LNCaP clone FGC (cell line): ENCODE measurements around the gene GPC5.

Source experiments
- DNase-seq: peaks from one replicate; pipeline ENCODE4 v3.0.0-alpha.2; 2011; ENCODE audit warnings: low read depth
- H3K4me3 ChIP-seq: 2 replicates; pipeline ENCODE4 v1.5.1; 2011; ENCODE audit warnings: mild to moderate bottlenecking, low read depth, low read length, control low read depth
- TF ChIP-seq, protein P1 (sequence below): IDR thresholded peaks from 2 replicates; pipeline ENCODE4 v1.5.1; 2012; ENCODE audit warnings: mild to moderate bottlenecking; ENCODE audit not compliant: control insufficient read depth, insufficient read depth; ENCODE audit errors: extremely low read depth

GPC5 gene

GRCh38 chr13:91946498-91947070 is 548.2 kb downstream of the GPC5 start:
- no peak for DNase-seq
- H3K4me3 ChIP-seq = no peak overlapping the region
- TF ChIP-seq, protein P1, sequence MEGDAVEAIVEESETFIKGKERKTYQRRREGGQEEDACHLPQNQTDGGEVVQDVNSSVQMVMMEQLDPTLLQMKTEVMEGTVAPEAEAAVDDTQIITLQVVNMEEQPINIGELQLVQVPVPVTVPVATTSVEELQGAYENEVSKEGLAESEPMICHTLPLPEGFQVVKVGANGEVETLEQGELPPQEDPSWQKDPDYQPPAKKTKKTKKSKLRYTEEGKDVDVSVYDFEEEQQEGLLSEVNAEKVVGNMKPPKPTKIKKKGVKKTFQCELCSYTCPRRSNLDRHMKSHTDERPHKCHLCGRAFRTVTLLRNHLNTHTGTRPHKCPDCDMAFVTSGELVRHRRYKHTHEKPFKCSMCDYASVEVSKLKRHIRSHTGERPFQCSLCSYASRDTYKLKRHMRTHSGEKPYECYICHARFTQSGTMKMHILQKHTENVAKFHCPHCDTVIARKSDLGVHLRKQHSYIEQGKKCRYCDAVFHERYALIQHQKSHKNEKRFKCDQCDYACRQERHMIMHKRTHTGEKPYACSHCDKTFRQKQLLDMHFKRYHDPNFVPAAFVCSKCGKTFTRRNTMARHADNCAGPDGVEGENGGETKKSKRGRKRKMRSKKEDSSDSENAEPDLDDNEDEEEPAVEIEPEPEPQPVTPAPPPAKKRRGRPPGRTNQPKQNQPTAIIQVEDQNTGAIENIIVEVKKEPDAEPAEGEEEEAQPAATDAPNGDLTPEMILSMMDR = peak; percentile 64

- no peak overlapping the region for H3K4me3 ChIP-seq
- DNase-seq = no peak
- TF ChIP-seq, protein P1 = no peak
Measured at GRCh38 chr13:91948736-91949135, 550.3 kb downstream of the GPC5 start.

DNA sequence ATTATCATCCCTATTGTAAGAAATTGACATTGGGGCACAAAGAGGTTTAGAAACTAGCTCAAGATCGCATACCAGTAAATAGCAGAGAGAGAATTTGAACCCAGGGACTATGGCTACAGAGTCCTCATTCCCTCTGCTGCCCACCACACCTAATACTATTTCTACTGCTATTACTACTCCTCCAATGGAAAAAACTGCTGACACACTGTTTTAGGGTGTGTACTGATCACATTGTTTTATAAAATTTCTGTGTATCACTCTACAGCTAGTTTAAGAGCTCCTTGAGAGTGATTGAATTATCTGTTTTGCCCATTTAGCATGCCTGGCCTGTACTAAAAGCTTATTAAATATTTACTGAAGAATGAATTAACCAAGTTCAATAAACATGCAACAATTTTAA is 552.4 kb downstream of the GPC5 start:
- no peak for DNase-seq
- no peak overlapping the region for H3K4me3 ChIP-seq
- TF ChIP-seq, protein P1 = no peak

DNA sequence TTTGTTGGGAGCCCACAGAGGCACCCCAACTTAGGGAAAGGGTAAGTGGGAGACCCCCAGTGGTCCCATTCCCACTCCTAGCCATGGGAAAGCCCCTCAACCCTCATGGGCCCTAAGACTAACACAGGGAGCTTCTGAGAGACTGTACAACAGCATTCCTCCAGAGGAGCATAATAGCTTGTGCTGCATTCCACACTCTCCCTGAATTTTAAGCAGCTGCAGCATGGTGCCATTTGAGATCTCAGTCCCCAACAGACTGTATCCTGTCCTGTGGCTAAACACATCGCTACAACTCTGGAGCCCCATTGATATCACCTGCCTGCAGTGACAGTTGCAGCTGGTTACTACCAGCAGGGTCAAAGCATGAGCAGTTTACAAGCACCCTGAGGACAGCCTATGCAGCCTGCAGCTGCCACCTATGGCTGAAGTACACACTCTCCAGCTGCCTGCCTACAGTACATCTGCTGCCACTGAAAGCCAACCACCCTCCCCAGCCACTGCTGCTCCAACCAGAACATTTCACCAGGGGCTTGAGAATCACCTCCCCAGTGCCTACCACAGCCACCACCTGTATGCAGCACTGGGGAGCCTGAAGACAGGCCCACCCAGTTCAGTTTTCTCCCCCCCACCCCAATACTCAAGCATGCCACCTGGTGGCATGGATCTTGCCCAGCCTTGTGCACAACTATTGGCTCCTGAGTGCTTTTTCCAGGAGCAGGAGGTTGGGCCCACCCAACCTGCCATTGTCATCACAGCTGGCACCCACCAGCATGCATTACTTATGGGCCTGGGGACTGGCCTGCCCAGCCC is 557.3 kb downstream of the GPC5 start:
- no peak for DNase-seq

GRCh38 chr13:91960947-91961346 is 562.5 kb downstream of the GPC5 start:
- H3K4me3 ChIP-seq = no peak overlapping the region
- no peak for DNase-seq
- TF ChIP-seq, protein P1 = no peak

More for the DNA sequence above, 557.3 kb downstream of the GPC5 start:
- no peak overlapping the region for H3K4me3 ChIP-seq
- TF ChIP-seq, protein P1 = no peak

DNA sequence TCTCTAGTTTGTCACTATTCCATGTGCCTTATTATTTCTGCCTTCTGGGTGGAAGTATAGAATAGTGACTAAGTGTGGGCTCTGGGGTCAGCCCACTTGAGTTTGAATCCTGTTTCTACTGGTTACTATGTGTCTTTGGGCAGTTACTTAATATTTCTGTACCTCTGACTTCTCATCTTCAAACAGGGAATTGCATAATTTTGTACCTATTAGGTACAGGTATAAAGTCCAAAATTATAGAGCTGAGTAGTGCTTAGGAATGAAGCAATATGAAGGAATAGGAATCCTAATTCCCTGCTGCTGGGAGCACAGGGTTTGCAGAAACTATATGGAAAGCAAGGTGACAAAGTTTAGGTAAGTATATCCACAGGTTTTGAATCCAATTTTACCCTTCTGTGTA is 564.5 kb downstream of the GPC5 start:
- H3K4me3 ChIP-seq = no peak overlapping the region
- TF ChIP-seq, protein P1 = no peak

DNA sequence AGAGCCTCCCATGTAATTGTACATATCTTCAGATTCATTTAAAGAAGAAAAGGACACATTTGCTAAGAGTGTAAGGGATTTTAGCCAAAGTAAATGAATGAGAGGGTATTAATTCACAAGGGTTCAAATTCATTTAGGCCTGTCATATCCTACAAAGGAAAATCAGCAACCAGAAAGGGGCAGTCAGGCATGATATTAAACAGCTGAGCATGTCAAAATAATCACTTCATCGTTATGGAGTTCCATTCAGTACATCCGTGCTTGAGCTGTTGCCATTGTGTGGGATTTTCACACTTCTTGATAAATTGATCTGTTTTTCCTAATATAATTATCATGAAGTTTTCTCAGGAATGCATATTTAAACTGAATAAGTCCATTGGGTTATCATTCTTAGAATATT is 567.1 kb downstream of the GPC5 start:
- no peak for DNase-seq
- H3K4me3 ChIP-seq = no peak overlapping the region
- TF ChIP-seq, protein P1 = no peak

More for the DNA sequence above, 564.5 kb downstream of the GPC5 start:
- no peak for DNase-seq
